ENCODE results near the gene SUMF1.
A peak's percentile ranks its signal among the peaks of the same experiment; 100 is the strongest.

SUMF1 gene

GRCh38 chr3:4375911-4376310 is 91.2 kb downstream of the SUMF1 start:
- DNase-seq = no peak

GRCh38 chr3:4373669-4374068 is 93.4 kb downstream of the SUMF1 start:
- no peak for DNase-seq

GRCh38 chr3:4362523-4362922 is 104.5 kb downstream of the SUMF1 start:
- no peak for DNase-seq

- DNase-seq = no peak
Observed at GRCh38 chr3:4360817-4361216, 106.3 kb downstream of the SUMF1 start.

DNA sequence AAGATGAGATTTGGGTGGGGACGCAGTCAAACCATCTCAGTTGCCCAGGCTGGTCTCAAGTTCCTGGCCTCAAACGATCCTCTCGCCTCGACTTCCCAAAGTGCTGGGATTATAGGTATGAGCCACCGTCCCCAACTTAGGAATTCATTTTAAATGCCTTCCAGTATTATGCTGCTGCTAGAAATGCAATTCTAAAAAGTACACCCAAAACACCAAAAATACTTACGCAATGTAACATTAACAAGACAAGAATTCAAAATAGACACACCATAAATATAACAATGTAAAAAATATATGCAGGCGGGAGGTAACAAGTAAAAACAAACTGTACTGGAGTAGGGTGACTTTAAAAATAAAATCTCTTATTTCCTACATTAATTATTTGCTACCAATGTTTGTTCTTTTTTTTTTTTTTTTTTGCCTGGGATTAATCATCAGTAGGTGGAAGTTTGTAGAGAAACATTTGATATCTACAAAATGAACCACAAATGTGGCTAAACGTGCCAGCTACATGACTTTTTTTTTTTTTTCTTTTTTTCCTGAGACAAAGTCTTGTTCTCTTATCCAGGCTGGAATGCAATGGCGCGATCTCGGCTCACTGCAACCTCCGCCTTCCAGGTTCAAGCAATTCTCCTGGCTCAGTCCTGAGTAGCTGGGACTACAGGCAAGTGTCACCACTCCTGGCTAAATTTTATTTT is 107.1 kb downstream of the SUMF1 start:
- no peak for DNase-seq

GRCh38 chr3:4358273-4358672 is 108.8 kb downstream of the SUMF1 start:
- no peak for DNase-seq

GRCh38 chr3:4356546-4357410 is 110.3 kb downstream of the SUMF1 start:
- DNase-seq = no peak

- DNase-seq = no peak
Observed at GRCh38 chr3:4356220-4356540, 110.9 kb downstream of the SUMF1 start.

DNA sequence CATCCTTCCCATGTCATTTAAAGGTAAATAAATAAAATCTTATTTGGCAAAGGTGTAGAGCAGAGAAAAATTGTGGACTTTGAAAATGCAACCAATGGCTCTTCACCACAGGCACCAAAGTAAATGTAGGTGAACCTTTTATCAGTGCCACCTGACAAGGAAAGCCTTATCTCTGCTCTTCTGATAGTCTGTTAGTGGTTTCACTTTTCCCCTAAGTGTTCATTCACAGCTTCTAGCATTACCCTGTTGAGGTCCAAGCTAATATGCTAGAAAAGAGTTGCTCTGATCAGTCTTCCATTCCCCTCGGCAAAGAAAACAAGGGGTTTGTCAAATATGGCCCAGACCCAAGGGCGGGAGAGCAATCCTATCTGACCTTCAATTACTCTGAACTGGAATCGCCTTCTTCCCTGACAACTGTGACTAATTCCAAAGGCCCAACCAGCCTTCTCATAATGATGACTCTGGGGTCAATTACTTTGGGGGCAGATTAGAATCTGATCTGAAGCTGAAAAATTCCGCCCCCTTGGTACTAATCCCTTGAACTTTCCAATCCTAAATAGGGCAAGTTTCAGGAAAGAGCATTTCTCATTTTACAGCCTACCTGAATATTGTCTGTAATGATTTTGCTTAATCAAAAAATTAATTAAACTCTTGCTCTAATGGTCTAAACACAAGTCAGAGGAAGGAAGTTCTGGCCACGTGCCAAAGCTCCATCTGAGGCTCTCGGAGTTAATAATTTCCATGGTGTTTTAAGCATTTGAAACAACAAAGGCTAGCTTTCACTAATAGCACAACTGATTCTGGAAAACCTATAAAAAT is 111.5 kb downstream of the SUMF1 start:
- no peak for DNase-seq

GRCh38 chr3:4351872-4352271 is 115.2 kb downstream of the SUMF1 start:
- no peak for DNase-seq

DNA sequence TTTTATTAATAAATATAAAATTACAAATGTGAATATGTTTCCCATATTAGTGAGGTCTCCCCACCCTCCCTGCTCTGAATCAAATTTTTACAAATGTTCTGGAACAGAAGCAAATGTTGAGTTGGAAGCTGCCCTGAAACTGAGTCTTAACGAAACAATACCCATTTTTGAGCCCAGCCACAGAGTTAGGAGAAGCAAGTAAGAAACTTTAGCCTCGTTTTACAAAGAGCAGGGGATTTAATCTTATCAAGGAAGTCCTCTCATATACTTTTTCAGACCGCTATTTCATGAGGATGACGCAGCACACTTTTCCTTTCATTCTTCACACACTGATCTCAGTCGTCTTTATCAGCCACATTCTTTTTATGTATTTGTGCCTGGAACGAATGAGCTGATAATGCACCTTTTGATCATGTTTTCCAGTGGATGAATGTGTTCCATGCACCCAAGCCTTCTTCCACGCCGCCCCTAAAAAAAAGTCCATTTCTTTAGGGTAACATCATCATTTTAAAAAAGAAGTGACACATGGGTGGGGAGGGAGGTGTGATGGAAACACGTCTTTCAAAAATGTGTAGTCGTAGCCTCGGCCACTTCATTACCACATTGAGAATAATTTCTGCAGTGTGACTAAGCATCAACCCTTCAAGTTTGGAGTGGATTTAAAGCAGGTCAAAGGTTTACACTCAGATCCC is 115.8 kb downstream of the SUMF1 start:
- DNase-seq = peak; percentile 21

DNA sequence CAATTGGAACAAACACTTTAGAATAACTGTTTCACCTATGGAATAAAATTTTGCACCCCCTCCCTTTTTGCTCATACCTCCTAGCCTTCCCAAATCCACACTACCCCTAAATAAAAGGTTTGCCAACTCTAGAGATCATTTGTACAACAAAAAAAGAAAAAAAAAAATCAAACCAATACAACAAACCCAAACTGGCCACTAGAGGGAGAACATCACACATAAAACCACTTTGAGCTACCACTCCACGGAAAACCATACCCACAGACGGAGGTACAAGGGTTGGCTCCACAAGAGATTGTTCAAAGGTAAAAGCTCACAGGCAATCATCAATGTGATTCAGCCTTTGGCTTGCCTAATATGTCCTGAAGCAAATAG is 116.3 kb downstream of the SUMF1 start:
- DNase-seq = peak; percentile 41

GRCh38 chr3:4343258-4343657 is 123.8 kb downstream of the SUMF1 start:
- no peak for DNase-seq

GRCh38 chr3:4341336-4341675 is 125.8 kb downstream of the SUMF1 start:
- no peak for DNase-seq

DNA sequence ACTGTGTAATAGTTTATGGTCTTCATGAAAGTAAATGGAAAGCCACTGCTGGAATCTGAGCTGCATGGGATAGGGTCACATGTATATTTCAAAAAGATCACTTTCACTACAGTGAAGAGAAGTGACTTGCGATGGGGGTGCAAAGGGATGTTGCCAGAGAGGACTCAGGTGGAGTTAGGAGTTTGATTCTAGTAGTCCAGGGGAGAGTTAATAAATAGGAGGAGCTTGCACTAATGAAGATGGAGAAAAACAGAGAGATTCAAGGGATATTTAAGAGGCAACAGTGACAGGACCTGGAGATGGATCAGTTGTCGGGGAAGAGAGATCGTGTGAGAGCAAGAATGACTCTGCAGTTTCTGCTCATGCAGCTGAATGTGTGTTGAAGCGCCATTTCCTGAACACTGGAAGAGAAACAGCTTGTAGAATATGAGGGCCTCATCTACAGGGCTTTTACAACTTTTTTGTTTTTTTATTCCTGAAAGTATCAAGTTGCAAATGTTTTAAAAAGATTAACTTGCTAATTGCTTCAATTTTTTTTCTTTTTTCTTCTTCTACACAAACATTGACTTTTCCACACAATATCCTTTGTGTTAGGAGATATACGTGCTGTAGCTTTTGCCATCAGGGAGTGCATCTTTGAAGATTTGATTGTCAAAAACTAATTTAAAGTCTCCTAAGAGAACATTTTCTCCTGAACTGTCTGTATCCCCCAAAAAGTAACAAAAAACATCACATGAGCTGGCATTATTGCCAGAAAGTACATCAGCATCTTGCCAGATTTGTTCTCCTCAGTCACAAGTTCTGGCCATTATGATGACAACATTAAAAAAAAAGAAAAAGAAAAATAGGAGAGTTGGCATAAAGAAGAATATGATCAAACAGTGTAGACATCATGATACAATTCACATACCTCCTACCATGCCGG is 126.4 kb downstream of the SUMF1 start:
- DNase-seq = no peak

GRCh38 chr3:4340077-4340410 is 127.0 kb downstream of the SUMF1 start:
- DNase-seq = no peak

GRCh38 chr3:4338751-4339150 is 128.3 kb downstream of the SUMF1 start:
- no peak for DNase-seq

- DNase-seq = no peak
Observed at GRCh38 chr3:4336850-4337546, 130.1 kb downstream of the SUMF1 start.

GRCh38 chr3:4335840-4336562 is 131.1 kb downstream of the SUMF1 start:
- DNase-seq = no peak

DNA sequence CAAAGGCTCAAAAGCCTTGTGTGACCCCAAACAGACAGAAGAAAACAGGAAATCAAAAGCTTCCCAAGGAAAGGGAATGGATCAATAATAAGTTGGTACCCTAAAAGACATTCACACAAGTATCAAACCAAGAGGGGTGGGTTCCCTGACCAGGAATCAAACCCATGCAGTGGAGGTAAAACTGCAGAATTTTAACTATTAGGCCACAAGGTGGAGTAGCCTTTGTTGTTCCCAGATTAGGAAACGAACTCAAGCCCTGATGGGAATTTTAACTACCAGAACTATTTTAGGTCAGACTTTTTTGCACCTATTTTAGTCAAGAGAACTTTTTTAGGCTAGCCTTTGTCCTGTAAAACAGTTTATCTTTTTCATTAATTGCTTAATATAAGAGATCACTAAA is 132.5 kb downstream of the SUMF1 start:
- no peak for DNase-seq

DNA sequence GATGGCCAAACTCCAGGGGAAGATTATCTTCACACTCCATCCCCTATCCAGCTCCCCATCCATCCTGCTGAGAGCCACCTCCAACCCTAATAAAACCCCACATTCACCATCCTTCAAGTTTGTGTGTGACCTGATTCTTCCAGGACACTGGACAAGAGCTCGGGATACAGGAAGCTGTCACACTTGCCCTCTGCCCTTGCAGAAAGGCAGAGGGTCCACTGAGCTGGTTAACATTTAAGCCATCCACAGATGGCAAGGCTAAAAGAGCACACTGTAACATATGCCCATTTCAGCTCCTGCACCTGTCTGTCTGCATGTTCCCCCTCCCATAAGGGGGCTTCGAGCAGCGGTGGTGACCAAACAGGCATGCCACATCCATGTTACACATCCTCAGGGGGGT is 134.1 kb downstream of the SUMF1 start:
- DNase-seq = no peak

Measured in activated T-cell treated with anti-CD3 and anti-CD28 coated beads for 4 hours (primary cell).